Lung (tissue), 12 donors: ENCODE data around the gene ADCY1. TPM values are rescaled to one million over a fixed set of nuclear protein-coding genes. Genes with fewer than 3 reads are reported as not detected.
A peak's percentile ranks its signal among the peaks of the same experiment; 100 is the strongest.

Experiments
- ATAC-seq: fragments of 200-7000 bp; cut with Tn5 transposase; one replicate; pipeline ENCODE4 v1.9.1; 2020; ENCODE audit warnings: moderate number of reproducible peaks; ENCODE audit not compliant: insufficient read depth, low FRiP score
- DNase-seq, 3 donors: peaks; one replicate each; pipeline ENCODE4 v3.0.0-alpha.2; 2013 to 2017
- H3K27ac ChIP-seq, 2 donors: one replicate each; pipeline ENCODE4 v1.5.1; 2013; ENCODE audit warnings: mild to moderate bottlenecking in 2 of 2, moderate library complexity in 2 of 2, control low read depth in 1 of 2, inconsistent platforms in 1 of 2, low read depth in 1 of 2, low read length in 1 of 2
- H3K27me3 ChIP-seq, 3 donors: one replicate each; pipeline ENCODE4 v1.5.1; 2013; ENCODE audit warnings: low read length in 2 of 3; ENCODE audit not compliant: control insufficient read depth in 3 of 3, insufficient read depth in 3 of 3
- H3K36me3 ChIP-seq, 4 donors: one replicate each; pipeline ENCODE4 v1.5.1; 2013; ENCODE audit warnings: low read length in 4 of 4, mild to moderate bottlenecking in 1 of 4, moderate library complexity in 1 of 4; ENCODE audit not compliant: control insufficient read depth in 4 of 4, insufficient read depth in 4 of 4
- H3K4me1 ChIP-seq, 5 donors: one replicate each; pipeline ENCODE4 v1.5.1; 2013; ENCODE audit warnings: low read length in 5 of 5, mild to moderate bottlenecking in 2 of 5, moderate library complexity in 1 of 5; ENCODE audit not compliant: control insufficient read depth in 5 of 5, insufficient read depth in 5 of 5
- H3K4me3 ChIP-seq: one replicate; pipeline ENCODE4 v1.5.1; 2013; ENCODE audit warnings: mild to moderate bottlenecking, control low read depth, moderate library complexity
- H3K9ac ChIP-seq, 2 donors: one replicate each; pipeline ENCODE4 v1.5.1; 2013; ENCODE audit warnings: low read length in 2 of 2, control low read depth in 1 of 2; ENCODE audit not compliant: insufficient read depth in 1 of 2
- H3K9me3 ChIP-seq, 4 donors: one replicate each; pipeline ENCODE4 v1.5.1; 2013; ENCODE audit warnings: low read length in 3 of 4, mild to moderate bottlenecking in 1 of 4, moderate library complexity in 1 of 4; ENCODE audit not compliant: control insufficient read depth in 4 of 4, insufficient read depth in 3 of 4
- WGBS, 2 donors: extraction: QIAGEN DNeasy Blood & Tissue Kit; methylation state at CpG; one replicate each; pipeline ENCODE4 v1.1.7; 2013; 5-methylcytosine and 5-hydroxymethylcytosine counted together
- polyA plus RNA-seq, 2 donors: library from polyadenylated mRNA; stranded (reverse); fragments of 200-250 nt; gene quantifications; one replicate each; pipeline ENCODE4 v1.2.1, GENCODE V29; 2013
- total RNA-seq, 2 donors: library from RNA; depleted of rRNA in 1 of 2; stranded (reverse); fragments of >200 nt in 1 of 2; gene quantifications; one replicate each; pipeline ENCODE4 v1.2.1, GENCODE V29; 2014 to 2021
- TF ChIP-seq, protein P1 (sequence below): IDR thresholded peaks from 2 replicates; pipeline ENCODE4 v1.5.1; 2012; ENCODE audit warnings: mild to moderate bottlenecking; ENCODE audit errors: control extremely low read depth, extremely low read depth
- donor health status: control.
- donor health status: control.
- donor health status: Bipolar disorder and iron deficiency.
- donor health status: healthy.
- donor health status: DM: yes; HTN: yes; CAD: no.

ADCY1 gene
- total and polyA plus RNA-seq, 4 donors, result 0.14 to 1.8 (median 0.28) TPM

GRCh38 chr7:45569290-45569685 is 4.9 kb upstream of the ADCY1 start:
- TF ChIP-seq, protein P1, sequence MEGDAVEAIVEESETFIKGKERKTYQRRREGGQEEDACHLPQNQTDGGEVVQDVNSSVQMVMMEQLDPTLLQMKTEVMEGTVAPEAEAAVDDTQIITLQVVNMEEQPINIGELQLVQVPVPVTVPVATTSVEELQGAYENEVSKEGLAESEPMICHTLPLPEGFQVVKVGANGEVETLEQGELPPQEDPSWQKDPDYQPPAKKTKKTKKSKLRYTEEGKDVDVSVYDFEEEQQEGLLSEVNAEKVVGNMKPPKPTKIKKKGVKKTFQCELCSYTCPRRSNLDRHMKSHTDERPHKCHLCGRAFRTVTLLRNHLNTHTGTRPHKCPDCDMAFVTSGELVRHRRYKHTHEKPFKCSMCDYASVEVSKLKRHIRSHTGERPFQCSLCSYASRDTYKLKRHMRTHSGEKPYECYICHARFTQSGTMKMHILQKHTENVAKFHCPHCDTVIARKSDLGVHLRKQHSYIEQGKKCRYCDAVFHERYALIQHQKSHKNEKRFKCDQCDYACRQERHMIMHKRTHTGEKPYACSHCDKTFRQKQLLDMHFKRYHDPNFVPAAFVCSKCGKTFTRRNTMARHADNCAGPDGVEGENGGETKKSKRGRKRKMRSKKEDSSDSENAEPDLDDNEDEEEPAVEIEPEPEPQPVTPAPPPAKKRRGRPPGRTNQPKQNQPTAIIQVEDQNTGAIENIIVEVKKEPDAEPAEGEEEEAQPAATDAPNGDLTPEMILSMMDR, result no peak
- H3K27me3 ChIP-seq, result peaks cover 0 to 30% (median 11%) of the 10 kb centered on the region in 3 donors
- H3K36me3 ChIP-seq, result no peaks in the 10 kb centered on the region
- peaks cover 0 to 9% (median 0%) of the 10 kb centered on the region in 5 donors for H3K4me1 ChIP-seq
- WGBS, 2 donors, result 82 to 89% methylated on average over 1 of the region's 1 CpG
- H3K9ac ChIP-seq, result no peak overlapping the region
- no peak for ATAC-seq
- DNase-seq, result no peak
- H3K9me3 ChIP-seq, result no peaks in the 10 kb centered on the region
- H3K27ac ChIP-seq, result no peak overlapping the region
- H3K4me3 ChIP-seq, result no peak overlapping the region

DNA sequence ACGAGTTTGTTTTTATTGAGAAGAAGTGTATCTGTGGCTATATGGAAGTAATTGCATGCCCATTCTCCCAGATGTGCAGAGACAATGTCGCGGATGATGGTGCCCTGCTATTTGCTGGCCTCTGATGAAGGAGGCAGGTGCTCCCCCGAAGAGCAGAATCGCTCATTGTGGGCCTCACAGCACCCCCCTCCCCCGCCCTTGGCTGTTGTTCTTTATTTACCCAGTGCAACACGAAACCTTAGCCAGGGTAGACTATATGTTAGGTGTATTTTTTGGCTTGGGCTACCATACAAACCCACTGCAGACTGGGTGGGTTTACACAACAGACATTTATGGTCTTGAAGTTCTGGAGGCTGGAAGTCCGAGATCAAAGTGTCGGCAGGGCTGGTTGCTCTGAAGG is 3.4 kb upstream of the ADCY1 start:
- Histone ChIP-seq H3K27me3 (peaks cover 2 to 40% (median 19%) of the 10 kb centered on the region in 3 donors), H3K4me3 (no peak overlapping the region), H3K9me3 (no peaks in the 10 kb centered on the region), H3K36me3 (no peaks in the 10 kb centered on the region), H3K4me1 (peaks cover 0 to 12% (median 5%) of the 10 kb centered on the region in 5 donors), H3K9ac (no peak overlapping the region), H3K27ac (no peak overlapping the region)
- TF ChIP-seq, protein P1, result no peak
- DNase-seq (no peak), ATAC-seq (no peak)
- 91 to 92% methylated on average over 9 of the region's 9 CpGs for WGBS, 2 donors

- Histone ChIP-seq H3K9me3 (no peaks in the 10 kb centered on the region), H3K27ac (no peak overlapping the region), H3K9ac (no peak overlapping the region), H3K27me3 (peaks cover 3 to 54% (median 32%) of the 10 kb centered on the region in 3 donors), H3K4me3 (no peak overlapping the region), H3K4me1 (peaks cover 0 to 12% (median 5%) of the 10 kb centered on the region in 5 donors), H3K36me3 (no peaks in the 10 kb centered on the region)
- DNase-seq (no peak), ATAC-seq (no peak)
- TF ChIP-seq, protein P1, result no peak
- 53 to 57% methylated on average over 11 of the region's 11 CpGs for WGBS, 2 donors
Measured at GRCh38 chr7:45573204-45573603, 964 bp upstream of the ADCY1 start.

GRCh38 chr7:45574416-45574668 is 174 bp downstream of the ADCY1 start:
- H3K36me3 ChIP-seq, result no peaks in the 10 kb centered on the region
- H3K9ac ChIP-seq, result no peak overlapping the region
- no peaks in the 10 kb centered on the region for H3K9me3 ChIP-seq
- H3K4me1 ChIP-seq, result peaks cover 0 to 13% (median 5%) of the 10 kb centered on the region in 5 donors
- peaks cover 3 to 54% (median 32%) of the 10 kb centered on the region in 3 donors for H3K27me3 ChIP-seq
- H3K27ac ChIP-seq, result no peak overlapping the region
- 1% methylated on average over 60 of the region's 60 CpGs; no CpG with 5 or more reads in 1 of the 2 donors for WGBS, 2 donors
- no peak for ATAC-seq
- peak overlapping the region; percentile 25 for H3K4me3 ChIP-seq
- TF ChIP-seq, protein P1, result no peak
- DNase-seq, result no peak
